Esophagus mucosa (tissue), 1 donor: ENCODE measurements around the gene RDH5. TPM values are rescaled to one million over a fixed set of nuclear protein-coding genes. Genes with fewer than 3 reads are reported as not detected.

Experiments
- ATAC-seq: fragments of 200-7000 bp; cut with Tn5 transposase; one replicate; pipeline ENCODE4 v1.9.1; 2020
- total RNA-seq: library from RNA; stranded (reverse); gene quantifications from one replicate; pipeline ENCODE4 v1.2.4, GENCODE V29; 2023
- donor health status: DM: yes; HTN: yes; CAD: no.

Gene RDH5
- total RNA-seq, 1 donor from 2014 or later: 0.92 TPM

DNA sequence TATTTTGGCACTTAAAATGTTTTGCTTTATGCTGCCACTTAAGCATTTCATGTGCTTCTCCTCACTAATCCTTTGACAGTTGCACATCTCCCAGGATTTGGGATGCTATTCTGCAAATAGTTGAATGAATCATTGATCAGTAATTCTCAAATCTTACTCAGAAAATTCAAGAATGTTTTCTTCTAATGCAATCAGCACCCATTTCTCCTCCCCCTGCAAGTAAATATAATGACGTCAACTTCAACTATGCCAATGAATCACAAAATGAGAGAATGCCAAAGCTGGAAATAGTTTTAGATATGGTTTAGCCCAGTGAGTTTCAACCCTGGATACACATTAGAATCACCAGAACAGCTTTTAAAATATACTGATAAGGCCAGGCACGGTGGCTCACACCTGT, 6.5 kb upstream of the RDH5 start:
- no peak for ATAC-seq

- no peak for ATAC-seq
Measured at GRCh38 chr12:55715169-55715764, 4.9 kb upstream of the RDH5 start.

DNA sequence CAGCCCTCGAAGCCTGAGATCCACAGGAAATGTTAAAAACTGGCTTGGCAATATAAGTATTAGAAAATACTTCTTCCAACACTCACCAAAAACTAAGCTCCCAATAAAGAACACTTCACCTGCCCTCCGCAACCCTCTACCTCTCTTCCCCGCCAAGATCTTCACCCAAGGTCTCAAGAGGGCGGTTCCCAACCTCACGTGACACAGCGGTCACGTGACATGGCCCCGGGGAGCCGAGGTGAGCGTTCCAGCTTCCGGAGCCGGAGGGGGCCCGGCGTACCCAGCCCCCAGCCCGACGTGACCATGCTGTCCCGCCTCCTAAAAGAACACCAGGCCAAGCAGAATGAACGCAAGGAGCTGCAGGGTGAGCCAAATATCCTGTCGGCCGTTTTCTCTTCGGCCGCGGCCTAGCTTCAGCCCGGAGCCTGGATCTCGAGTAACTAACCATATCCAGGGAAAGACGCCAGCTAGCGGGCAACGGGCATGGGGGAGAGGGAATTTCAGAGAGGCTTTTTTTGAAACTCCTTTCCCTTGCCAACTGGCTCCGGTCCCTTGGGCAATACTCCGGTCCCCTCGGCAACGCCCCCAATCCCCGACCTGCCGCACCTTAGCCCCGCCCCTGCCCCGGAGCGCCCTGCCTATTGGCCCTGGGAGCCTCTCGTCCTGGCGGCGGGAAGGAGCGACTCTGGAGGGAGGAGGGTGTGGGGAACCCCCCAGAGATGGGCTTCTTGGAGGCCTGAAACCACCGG, 4.2 kb upstream of the RDH5 start, which contains the start of gene BLOC1S1:
BLOC1S1 (plus strand) TSS at position 214 of the 749 bp plus-strand sequence; CDS start at position 220, 6 bp downstream.
- peak; percentile 77 for ATAC-seq

- ATAC-seq: peak; percentile 2
Measured at GRCh38 chr12:55716582-55716957, 3.6 kb upstream of the RDH5 start.

- ATAC-seq: peak; percentile 60
Measured at GRCh38 chr12:55717011-55718007, 2.9 kb upstream of the RDH5 start.

DNA sequence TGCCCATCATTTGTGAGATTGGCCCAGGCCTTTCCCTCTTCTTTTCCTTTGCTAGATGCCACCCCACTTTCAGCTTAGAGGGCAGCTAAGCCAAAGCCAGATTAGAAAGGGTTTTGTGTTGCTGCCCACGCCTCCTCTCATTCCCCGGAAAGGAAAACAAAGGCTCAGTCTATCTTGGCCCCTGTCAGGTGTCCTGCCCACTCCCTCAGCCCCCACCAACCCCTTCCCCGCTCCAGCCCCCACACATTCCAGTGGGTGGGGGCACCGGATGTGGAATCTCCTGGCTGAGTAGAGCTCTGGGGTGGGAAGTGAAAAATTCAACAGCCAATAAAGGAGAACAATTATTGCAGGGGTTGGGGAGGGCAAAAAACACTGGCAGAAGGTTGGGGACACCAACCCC, 2.2 kb upstream of the RDH5 start:
- ATAC-seq: no peak

DNA sequence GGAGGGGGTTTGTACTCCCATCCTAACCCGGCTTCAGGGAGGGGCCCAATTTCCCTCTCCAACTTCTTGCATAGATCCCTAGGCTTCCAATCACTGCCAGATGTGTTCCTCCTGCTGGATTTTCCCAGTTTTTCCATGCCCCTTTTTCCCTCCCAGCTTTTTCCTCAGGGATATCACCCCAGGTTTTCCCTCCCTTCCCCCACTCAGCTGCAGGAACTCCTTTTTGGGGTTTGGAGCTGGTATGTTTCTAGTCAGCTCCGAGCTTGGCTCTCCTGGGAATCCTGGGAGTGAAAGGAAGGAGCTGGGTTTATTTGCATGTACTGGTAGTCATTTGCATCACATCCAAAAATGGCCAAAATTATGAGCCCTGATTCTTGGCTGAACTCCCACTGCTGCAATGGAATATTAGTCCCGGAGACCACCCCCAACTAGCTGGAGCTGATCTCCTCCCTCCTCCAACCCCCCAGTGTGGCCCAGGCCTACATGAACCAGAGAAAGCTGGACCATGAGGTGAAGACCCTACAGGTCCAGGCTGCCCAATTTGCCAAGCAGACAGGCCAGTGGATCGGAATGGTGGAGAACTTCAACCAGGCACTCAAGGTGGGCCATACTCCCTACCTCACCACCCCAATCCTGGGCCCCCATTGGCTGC, 1.4 kb upstream of the RDH5 start:
- no peak for ATAC-seq

DNA sequence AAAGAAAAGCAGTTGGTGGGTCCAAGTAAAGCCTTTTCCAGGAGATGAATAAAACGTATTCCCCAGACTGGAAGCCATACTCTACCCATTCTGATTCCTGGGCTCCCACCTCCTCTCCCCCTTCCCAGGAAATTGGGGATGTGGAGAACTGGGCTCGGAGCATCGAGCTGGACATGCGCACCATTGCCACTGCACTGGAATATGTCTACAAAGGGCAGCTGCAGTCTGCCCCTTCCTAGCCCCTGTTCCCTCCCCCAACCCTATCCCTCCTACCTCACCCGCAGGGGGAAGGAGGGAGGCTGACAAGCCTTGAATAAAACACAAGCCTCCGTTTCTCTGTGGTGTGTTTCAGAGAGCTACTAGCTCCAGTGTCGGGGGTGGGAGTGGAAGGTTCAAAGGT, 822 bp upstream of the RDH5 start:
- no peak for ATAC-seq

- peak; percentile 68 for ATAC-seq
Measured at GRCh38 chr12:55720894-55721444, 776 bp downstream of the RDH5 start.

GRCh38 chr12:55721601-55722213, 1.5 kb downstream of the RDH5 start:
- no peak for ATAC-seq

DNA sequence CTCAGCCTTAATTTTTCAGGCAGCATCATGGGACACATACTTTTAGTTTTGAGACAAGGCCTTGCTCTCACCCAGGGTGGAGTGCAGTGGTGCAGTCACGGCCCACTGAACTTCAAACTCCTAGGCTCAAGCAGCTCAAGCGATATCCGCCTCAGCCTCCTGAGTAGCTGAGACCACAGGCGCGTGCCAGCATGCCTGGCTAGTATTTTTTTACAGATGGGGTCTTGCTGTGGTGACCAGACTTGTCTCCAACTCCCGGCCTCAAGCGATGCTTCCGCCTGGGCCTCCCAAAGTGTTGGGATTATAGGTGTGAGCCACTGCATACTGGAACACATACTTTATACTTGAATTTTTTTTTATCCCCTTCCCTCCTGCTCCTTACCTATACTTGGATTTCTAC, 2.8 kb downstream of the RDH5 start:
- ATAC-seq: no peak

GRCh38 chr12:55723516-55724225, 3.5 kb downstream of the RDH5 start:
- no peak for ATAC-seq

GRCh38 chr12:55724226-55724939, 4.2 kb downstream of the RDH5 start:
- ATAC-seq: no peak

DNA sequence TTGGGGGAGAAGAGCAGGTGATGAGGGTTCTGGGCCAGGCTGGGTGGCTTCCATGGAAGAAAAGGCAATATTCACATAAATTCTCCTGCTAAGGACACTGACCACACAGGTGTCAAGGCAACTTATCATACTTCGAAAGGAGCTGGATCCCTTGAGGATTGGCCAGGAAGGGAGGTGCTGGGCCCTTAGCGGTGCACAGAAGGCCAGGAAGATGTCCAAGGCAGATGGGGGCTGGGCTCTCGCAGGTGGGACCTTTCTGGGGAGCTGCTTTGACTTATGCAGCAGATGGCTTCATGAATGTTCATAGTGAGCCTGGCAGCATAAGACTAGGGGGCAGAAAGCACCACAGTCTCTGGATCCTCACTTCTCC, 4.7 kb downstream of the RDH5 start:
- ATAC-seq: no peak

- ATAC-seq: no peak
Measured at GRCh38 chr12:55725556-55725955, 5.4 kb downstream of the RDH5 start.

- no peak for ATAC-seq
Measured at GRCh38 chr12:55726971-55727370, 6.8 kb downstream of the RDH5 start.

DNA sequence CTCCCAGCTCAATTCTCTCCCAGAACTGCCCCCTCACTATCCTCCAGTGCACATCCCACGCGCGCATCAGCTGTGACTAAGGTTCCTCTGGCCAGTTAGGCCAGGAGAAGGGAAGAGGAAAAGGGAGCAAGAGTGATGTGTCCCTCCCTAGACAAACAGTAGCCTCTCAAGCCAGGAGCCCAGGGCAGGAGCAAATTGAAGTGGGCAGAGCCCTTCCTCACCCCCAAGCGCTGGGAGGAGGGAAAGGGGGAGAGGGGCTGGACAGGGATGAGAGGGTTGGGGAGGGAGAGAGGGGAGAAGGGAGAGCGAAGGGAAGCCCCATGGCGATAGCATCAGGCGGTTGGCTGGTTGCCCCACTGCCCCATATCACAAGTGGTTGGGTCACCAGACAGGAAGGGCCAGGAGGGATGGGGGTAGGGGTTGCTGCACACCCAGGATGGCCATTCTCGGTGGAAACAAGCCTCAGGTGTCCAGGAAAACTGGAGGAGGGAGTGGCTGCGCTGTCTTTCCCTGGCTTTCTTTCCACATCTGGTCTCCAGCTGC, 7.5 kb downstream of the RDH5 start:
- no peak for ATAC-seq

DNA sequence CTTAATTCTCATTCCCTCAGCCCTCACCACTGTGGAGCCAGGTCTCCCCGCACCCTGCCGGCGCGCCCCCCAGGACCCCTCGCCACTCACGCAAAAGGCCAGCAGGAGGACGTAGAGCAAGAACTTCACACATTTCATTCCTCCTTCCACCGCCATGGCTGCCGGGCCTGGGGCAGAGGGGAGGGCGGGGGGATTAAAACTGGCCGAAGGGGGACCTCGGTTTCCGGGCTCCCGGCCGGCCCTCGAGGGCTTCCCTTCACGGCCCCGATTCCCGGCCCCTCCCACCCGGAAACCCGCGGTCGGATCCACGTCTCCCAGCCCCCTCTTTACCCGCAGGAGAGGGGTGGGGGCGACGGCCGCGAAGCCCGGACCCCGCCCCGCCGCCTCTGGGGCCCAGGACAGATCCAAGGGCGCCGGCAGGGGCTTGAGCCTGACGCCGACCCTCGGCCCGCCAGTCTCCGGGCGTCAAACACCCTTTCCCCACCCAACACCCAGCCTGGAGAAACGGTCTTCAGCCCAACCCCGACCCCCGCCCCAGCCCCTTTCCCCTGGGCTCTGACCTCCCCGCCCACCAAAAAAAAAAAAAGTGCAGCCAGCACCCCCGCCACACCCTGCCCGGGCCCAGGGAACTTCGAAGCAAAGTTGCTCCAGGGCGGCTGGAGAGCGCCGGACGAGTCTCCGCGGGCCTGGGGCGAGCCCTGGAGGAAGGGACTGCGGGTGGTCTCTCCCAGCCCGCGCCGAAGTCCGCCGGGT, 8.2 kb downstream of the RDH5 start:
- ATAC-seq: peak; percentile 24
